NCI-H2107 (cell line): ENCODE results near the gene LRCH4.

Source experiments
- DNase-seq: peaks from one replicate; lab custom pipeline; 2025; lab: John Stamatoyannopoulos, UW

LRCH4 gene

DNA sequence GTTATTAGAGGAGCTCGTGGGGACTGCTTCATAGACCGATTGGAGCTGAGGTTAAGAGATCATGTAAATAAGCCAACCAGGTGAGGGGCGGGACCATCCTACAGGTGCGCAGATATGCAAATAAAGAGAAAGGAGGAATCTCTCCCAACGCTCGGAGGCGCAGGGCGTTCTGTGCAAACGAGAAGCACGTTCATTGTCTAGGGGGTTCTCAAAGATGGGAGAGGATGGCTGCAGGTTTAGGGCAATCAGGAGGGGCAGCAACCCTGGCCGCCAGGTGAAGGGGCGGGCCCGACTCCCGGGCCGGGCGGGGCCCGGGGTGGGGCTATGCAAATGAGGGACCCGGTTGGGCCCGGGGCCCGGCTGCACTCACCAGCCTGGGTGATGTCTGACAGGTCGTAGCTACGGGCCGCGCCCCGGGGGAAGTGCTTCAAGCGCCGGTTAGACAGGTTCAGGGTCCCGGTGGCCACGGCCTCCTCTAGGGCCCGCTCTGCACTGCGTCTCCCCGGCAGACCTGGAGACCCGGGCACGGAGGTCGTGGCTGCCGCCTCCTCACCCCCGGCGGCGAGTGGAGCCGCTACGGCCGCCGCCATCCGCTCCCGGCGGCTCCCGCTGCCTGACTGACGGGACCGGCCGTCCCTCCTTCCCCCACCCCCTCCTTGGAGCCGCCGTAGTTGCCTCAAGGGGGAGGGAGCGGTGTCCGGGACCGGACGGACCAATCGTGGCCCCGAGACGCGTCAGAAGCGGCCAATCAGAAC lies at the start of gene LRCH4:
Gene LRCH4 (minus strand): TSS at position 619 of the 755 bp plus-strand sequence. CDS start 29 bp downstream, at position 590.
- peak; percentile 59 for DNase-seq

- no peak for DNase-seq
Measured at GRCh38 chr7:100632951-100633717, 47.2 kb upstream of the LRCH4 start.

GRCh38 chr7:100630066-100630465 lies 44.1 kb upstream of the LRCH4 start:
- no peak for DNase-seq

DNA sequence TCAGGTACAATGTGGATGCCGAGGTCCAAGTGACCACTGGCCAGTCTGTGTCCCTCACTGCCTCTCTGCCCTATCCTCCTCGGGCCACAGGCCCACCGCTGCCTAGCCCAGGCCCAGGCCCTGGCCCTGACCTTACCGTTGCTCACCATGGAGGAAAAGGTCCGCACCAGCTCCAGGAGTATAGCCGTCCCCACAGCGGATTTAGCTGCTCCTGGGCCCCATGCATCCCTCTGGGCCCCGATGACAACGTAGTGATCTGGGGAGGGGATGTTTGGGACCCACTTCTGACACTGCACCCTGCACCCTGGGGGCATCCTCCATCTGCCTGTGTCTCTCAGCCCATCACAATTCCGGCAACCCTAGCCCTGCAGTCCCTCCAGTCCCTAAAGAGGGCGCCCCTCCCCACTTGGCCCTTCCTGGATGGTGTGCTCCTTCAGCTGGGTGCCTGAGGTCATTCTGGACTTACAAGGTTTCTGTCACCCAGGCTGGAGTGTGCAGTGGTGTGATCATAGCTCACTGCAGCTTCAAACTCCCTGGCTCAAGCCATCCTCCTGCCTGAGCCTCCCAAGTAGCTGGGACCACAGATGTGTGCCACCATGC lies 43.3 kb upstream of the LRCH4 start:
- no peak for DNase-seq

DNA sequence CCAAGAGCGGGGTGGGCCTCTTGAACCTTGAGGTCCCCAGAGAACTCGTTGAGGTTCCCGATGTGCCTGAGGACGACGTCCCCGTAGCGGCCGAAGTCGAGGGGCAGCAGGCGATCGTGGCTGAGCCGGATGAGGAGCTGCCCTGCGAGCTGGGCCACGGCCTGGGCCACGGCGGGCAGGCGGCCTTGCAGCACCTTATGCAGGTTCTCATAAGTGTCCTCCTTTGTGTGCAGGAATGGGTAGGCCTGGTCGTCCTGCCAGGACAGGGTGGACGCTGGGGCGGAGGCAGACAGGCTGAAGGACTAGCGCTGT lies 41.3 kb upstream of the LRCH4 start:
- DNase-seq: no peak

DNA sequence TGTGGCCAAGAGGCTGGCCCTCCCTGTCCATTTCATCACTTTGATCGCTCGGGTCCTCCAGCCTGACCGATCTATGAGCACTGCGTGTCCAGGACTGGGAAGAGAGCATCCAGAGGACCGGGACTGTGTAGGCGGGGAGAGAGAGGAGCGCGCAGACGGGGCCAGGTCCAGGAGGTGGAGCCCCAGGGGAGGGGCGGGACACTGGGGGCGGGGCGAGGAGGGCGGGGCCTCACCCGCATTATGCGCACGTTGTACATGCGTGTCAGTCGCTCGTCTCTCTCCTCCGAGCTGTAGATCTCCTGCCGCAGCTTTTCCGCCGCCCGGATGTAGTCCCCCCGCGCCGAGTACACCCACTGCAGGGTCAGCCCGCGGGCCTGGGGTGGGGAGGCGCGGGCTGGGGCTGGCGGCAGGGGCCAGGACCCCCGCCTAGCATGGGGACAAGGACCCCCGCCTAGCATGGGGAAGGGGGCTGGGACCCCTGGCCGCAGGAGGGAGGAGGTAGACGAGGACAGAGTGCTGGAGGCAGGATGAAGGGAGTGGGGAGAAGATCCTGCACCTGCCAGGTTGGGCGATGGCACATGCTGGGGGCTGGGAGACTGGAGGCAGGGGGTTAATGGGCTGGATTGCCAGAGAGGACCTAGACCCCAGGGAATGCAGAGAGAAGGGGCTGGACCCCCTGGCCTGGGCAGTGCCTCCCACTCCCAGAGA lies 40.8 kb upstream of the LRCH4 start:
- no peak for DNase-seq

DNA sequence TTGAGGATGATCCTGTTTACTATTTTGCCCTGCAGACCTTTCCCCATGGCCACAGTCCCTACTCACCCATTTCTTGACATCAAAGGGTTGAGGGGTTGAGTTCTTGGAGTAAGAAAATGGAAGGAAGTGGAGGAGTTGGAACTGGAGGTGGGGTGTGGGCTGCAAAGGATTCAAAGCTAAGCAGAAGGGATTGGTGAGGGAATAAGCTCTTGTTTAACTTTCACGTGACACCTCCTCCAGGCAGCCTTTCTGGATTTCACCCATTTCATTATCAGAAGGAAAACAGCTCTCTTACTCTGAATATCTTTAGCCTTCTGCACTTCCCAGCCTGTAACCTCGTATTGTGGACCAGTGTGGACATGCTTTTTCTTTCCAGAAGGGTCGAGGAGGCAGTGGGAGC lies 40.1 kb upstream of the LRCH4 start:
- no peak for DNase-seq

DNA sequence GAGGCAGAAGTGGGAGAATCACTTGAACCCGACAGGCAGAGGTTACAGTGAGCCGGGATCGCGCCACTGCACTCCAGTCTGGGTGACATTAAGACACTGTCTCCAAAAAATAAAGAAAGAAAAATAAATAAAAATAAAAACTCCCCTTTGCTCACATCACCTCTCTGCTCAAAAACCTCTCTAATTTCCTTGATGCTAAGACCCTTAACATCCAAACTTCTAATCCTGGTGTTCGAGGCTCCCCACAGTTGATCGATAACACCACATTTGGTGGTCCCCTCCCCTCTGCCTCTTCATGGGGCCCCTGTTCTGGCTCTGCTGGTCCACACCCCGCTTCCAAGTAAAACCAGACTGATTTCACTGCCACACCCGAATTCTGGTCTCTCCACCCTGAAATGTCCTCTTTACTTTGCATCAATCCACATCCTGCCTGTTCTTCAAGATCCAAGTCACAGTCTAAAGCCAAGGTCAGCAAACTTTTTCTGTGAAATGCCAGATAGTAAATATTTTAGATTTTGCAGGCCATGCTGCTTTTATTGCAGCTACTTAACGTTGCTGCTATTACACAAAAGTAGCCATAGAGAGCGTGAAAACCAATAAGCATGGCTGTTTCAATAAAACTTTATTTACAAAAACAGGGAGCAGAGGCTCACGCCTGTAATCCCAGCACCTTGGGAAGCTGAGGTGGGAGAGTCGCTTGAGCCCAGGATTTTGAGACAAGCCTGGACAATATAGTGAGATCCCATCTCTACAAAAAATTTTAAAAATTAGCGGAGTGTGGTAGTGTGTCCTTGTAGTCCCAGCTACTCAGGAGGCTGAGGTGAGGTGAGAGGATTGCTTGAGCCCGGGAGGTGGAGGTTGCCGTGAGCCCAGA lies 38.3 kb upstream of the LRCH4 start:
- no peak for DNase-seq

- no peak for DNase-seq
Measured at GRCh38 chr7:100621554-100621953, 35.6 kb upstream of the LRCH4 start.

DNA sequence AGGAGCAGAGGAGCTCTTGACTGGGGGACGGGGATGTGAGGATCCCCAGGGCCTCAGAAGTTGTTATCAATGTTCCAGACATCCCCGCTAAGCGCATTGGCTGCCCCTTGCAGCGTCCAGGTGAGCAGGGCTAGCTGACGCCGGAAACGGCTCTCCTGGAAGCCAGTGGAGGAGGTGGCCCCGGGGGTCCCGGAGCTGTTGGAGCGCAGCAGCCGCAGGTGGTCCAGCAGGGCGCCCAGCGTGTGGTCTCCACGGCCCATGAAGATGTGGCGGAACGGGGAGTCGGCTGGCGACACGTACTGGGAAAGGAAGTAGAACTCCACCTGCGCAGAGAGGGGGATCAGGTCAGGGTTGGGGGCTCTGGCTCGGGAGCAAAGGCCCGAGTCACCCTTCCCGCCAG lies 34.9 kb upstream of the LRCH4 start:
- no peak for DNase-seq

DNA sequence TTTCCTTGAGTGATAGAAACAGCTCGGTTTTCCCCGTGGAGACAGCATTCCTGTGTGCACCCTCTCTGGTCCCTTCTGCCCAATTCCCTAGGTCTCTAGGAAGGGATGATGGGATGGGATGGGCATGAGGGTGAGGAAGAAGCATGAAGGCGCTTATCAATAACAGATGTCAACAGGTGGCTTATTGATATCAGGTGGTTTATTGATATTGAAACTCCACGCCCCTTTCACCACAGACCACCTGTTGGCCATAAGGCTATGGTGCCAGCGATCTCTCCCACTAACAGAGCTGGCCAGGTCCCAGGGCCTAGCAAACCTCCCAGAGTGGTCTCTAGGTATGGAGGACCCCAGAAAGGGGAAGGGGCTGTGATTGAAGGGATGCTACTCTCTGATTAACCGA lies 34.3 kb upstream of the LRCH4 start:
- DNase-seq: no peak

DNA sequence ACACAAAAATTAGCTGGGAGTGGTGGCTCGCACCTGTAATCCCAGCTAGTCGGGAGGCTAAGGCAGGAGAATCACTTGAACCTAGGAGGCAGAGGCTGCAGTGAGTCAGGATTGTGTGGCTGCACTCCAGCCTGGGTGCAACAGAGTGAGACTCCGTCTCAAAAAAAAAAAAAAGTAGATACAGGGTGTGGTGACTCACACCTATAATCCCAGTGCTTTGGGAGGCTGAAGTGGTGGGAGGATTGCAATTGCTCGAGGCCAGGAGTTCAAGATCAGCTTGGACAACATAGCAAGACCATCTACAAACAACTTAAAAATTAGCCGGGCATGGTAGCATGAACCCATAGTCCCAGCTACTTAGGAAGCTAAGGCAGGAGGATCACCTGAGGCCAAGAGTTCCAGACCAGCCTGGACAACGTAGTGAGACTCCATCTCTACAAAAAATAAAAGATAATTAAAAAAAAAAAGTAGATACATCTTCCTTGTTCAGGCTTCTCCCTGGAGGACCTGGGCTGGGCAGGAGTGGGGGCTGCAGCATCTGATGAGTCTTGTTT lies 28.5 kb upstream of the LRCH4 start:
- no peak for DNase-seq

GRCh38 chr7:100613412-100614175 lies 27.7 kb upstream of the LRCH4 start:
- DNase-seq: no peak

DNA sequence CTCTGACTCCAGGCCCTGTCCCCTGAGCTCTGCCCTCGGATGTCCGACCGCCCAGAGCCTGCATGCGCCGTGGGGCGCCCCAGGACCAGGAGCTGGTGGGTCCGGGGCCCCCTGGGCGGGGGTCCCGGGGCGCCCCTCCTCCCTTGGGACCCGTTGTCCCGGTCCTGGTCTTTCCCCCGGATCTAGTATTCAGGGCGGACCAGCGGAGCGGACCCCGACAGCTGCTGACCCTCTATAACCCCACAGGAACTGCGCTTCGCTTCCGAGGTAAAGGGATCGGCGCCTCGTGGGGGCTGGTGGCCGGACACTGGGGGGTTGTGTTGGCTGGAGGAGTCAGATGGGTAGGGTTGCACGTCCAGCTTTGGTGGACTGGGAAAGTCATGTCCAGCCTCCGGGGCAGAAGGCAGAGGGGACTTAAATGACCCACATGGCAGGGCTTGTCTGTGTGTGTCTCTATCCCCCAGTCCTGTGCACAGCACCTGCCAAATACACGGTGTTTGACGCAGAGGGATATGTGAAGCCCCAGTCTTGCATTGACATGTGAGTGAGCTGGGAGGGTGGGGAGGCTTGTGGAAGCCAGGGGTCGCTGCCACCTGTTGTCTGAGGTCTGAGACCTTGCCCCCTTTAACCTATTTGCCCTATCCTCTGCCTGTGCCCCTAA lies 26.9 kb upstream of the LRCH4 start:
- no peak for DNase-seq

DNA sequence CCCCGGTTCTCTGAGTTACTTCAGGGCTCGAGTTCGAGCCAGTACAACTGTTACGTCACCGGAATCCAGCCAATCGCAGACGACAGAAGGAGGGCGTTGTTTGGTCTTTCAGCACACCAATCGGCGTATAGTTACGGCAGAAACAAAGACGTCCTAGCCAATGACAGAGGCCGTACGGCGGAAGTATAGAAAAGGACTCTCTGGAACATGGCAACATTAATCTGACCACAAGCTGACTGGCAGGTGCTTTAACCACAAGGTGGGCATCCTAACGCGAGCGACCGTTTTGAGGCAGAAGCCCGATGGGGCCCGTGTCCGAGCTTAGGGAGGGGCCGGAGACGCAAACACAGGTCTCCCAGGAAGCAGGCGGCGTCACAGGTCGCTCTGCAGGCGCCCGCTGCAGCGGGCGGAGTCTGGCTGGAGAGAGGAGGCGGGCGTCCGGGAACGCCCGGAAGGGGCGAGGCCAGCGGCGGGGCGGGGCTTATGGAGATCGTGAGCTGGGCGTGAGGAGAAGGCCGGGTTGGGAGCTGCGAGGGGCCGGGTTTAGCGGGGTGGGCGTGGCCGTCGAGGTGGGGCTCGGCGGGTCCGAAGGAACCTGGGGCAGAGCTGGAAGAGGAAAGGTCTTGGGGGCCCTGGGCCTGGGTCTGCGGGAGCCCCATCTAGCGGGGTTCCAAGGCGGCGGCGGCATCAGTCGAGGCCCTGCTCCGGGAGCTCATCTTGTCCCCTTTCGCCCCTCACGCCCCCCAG lies 26.2 kb upstream of the LRCH4 start, which contains the start of gene MOSPD3:
Gene MOSPD3 (plus strand): TSS at position 558 of the 747 bp plus-strand sequence. CDS start 252 bp downstream, outside the sequence.
- DNase-seq: peak; percentile 98

DNA sequence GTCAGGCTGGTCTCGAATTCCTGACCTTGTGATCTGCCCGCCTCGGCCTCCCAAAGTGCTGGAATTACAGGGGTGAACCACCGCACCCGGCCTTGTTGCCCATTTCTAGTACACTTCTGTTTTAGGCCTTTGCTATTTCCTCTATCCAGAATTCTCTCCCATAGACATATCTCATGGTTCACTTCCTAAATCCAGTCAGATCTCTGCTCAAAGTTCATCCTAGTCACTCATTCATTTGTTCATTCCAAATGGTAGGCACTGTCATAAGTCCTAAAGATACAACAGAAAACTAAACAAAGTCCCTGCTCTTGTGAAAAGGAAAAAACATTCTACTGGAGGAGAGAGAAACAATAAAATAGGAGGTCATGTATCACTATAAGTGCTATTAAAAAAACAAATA lies 24.0 kb upstream of the LRCH4 start:
- no peak for DNase-seq

- no peak for DNase-seq
Measured at GRCh38 chr7:100607111-100607510, 21.2 kb upstream of the LRCH4 start.

DNA sequence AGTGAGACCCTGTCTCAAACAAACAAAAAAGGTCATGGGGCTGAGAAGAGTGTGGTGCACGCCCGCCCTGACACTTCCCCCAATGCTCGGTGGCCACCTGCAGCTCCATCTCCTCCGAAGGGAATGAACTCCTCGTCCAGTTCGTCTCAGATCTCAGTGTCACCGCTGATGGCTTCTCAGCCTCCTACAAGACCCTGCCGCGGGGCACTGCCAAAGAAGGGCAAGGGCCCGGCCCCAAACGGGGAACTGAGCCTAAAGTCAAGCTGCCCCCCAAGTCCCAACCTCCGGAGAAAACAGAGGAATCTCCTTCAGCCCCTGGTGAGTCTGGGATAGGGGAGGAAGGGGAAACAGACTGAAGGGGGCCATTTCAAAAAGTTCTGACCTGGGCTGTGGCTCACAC lies 20.4 kb upstream of the LRCH4 start:
- DNase-seq: no peak
